HCT116 (cell line): ENCODE results near the gene ENOX1. TPM values are rescaled to one million over a fixed set of nuclear protein-coding genes. Genes with fewer than 3 reads are reported as not detected.

ENCODE experiments used
- ATAC-seq: fragments of 200-7000 bp; cut with Tn5 transposase; 2 replicates; pipeline ENCODE4 v1.9.1; 2020; ENCODE audit warnings: mild to moderate bottlenecking, moderate library complexity
- BruUV-seq: library from RNA; stranded (reverse); fragments of 400-500 nt; replicated peaks from 2 replicates; lab custom pipeline; 2021; lab: Mats Ljungman, UMichigan
- CTCF ChIA-PET: fragments of 300-600 bp; sonication (Branson Sonifier 250); formaldehyde crosslinking; loops from one replicate; lab custom pipeline; 2021; ENCODE audit warnings: antibody characterized with exemption; lab: Charles Lee
- POLR2A ChIA-PET: fragments of 300-600, 350-600 bp; sonication (Branson Sonifier 250); formaldehyde crosslinking; loops from one replicate; lab custom pipeline; 2021; ENCODE audit warnings: antibody characterized with exemption; lab: Charles Lee
- RAD21 ChIA-PET, 2 experiments: fragments of 300-600 bp; sonication (Branson Sonifier 250); formaldehyde crosslinking; loops; one replicate each; lab custom pipeline; 2023; ENCODE audit warnings: low total read pairs in 2 of 2; ENCODE audit not compliant: uncharacterized antibody in 2 of 2, unreplicated experiment in 2 of 2, low non-redundant PET in 1 of 2; lab: Charles Lee
- DNase-seq: peaks from one replicate; pipeline ENCODE4 v3.0.0-alpha.2; 2010; ENCODE audit warnings: low read depth, low spot score
- H2AFZ ChIP-seq: fragments of 200-600 bp; shearing (Covaris generic), sonication (generic); 2 replicates; pipeline ENCODE4 v1.6.1; 2017; ENCODE audit warnings: low read depth, mixed run types, mixed read lengths, antibody characterized with exemption, low read length; ENCODE audit not compliant: poor library complexity, severe bottlenecking
- H3K27ac ChIP-seq: 2 replicates; pipeline ENCODE4 v1.5.1; 2012; ENCODE audit warnings: low read depth, low read length
- H3K27me3 ChIP-seq: fragments of 200-600 bp; sonication (generic); 2 replicates; pipeline ENCODE4 v1.6.1; 2016; ENCODE audit warnings: mixed run types, low read length, mixed read lengths; ENCODE audit not compliant: insufficient read depth
- H3K36me3 ChIP-seq, 2 experiments: fragments of 200-500 bp in 1 of 2; fragments of 200-600 bp in 1 of 2; sonication (Bioruptor generic) in 1 of 2; sonication (generic) in 1 of 2; 2 replicates each; pipeline versions ENCODE4 v1.5.1 to v1.6.1; 2014 to 2016; ENCODE audit warnings: low read length in 2 of 2, inconsistent platforms in 1 of 2, mixed read lengths in 1 of 2, mixed run types in 1 of 2; ENCODE audit not compliant: insufficient read depth in 2 of 2, control insufficient read depth in 1 of 2
- H3K4me1 ChIP-seq, 2 experiments: fragments of 200-600 bp in 1 of 2; sonication (generic) in 1 of 2; 2 replicates each; pipeline versions ENCODE4 v1.5.1 to v1.6.1; 2012 to 2017; ENCODE audit warnings: low read length in 2 of 2, inconsistent platforms in 1 of 2, mild to moderate bottlenecking in 1 of 2, mixed read lengths in 1 of 2, mixed run types in 1 of 2, moderate library complexity in 1 of 2; ENCODE audit not compliant: insufficient read depth in 2 of 2, control insufficient read depth in 1 of 2
- H3K4me2 ChIP-seq: fragments of 200-600 bp; sonication (generic); 2 replicates; pipeline ENCODE4 v1.6.1; 2017; ENCODE audit warnings: mixed run types, low read length, mixed read lengths
- H3K4me3 ChIP-seq, 2 experiments: fragments of 200-600 bp in 1 of 2; sonication (generic) in 1 of 2; replicated peaks in 1 of 2; 2 replicates each; pipeline ENCODE4 v1.5.1; 2011 to 2016; ENCODE audit warnings: low read length in 2 of 2, control low read depth in 1 of 2, low read depth in 1 of 2, mild to moderate bottlenecking in 1 of 2, mixed read lengths in 1 of 2, mixed run types in 1 of 2
- H3K79me2 ChIP-seq: fragments of 200-600 bp; sonication (generic); 2 replicates; pipeline ENCODE4 v1.6.1; 2017; ENCODE audit warnings: mild to moderate bottlenecking, mixed run types, low read length, moderate library complexity, mixed read lengths; ENCODE audit not compliant: insufficient read depth
- H3K9ac ChIP-seq: fragments of 200-600 bp; sonication (generic); 2 replicates; pipeline ENCODE4 v1.6.1; 2016; ENCODE audit warnings: low read length, mixed read lengths
- H3K9me2 ChIP-seq: fragments of 200-600 bp; sonication (generic), shearing (Covaris generic); 2 replicates; pipeline ENCODE4 v1.6.1; 2017; ENCODE audit warnings: mixed run types, mild to moderate bottlenecking, moderate library complexity; ENCODE audit not compliant: insufficient read depth
- H3K9me3 ChIP-seq, 2 experiments: fragments of 200-500 bp in 1 of 2; fragments of 200-600 bp in 1 of 2; sonication (Bioruptor generic) in 1 of 2; sonication (generic) in 1 of 2; 2 replicates each; pipeline ENCODE4 v1.6.1; 2014 to 2017; ENCODE audit warnings: low read length in 2 of 2, mixed read lengths in 2 of 2, inconsistent platforms in 1 of 2, low read depth in 1 of 2, mild to moderate bottlenecking in 1 of 2, mixed run types in 1 of 2, moderate library complexity in 1 of 2; ENCODE audit not compliant: control insufficient read depth in 1 of 2, insufficient read depth in 1 of 2
- H4K20me1 ChIP-seq: fragments of 200-600 bp; sonication (generic), shearing (Covaris generic); 2 replicates; pipeline ENCODE4 v1.6.1; 2017; ENCODE audit warnings: mixed run types, mild to moderate bottlenecking, moderate library complexity; ENCODE audit not compliant: insufficient read depth
- CTCF ChIP-seq, 3 experiments: fragments of 200-600 bp in 1 of 3; sonication (generic) in 1 of 3; IDR thresholded peaks in 2 of 3; conservative IDR thresholded peaks in 1 of 3; 2 replicates each; pipeline ENCODE4 v1.5.1; 2012 to 2017; ENCODE audit warnings: low read depth in 2 of 3, low read length in 2 of 3, antibody characterized with exemption in 1 of 3, borderline replicate concordance in 1 of 3, control low read depth in 1 of 3, mild to moderate bottlenecking in 1 of 3, mixed read lengths in 1 of 3, mixed run types in 1 of 3, moderate library complexity in 1 of 3; ENCODE audit not compliant: insufficient read depth in 1 of 3
- EGR1 ChIP-seq: IDR thresholded peaks from 2 replicates; pipeline ENCODE4 v1.6.1; 2012; ENCODE audit warnings: low read depth
- ELF1 ChIP-seq: IDR thresholded peaks from 2 replicates; pipeline ENCODE4 v1.6.1; 2012; ENCODE audit warnings: low read depth, borderline replicate concordance
- EZH2 ChIP-seq: fragments of 200-600 bp; sonication (generic); IDR thresholded peaks from 2 replicates; pipeline ENCODE4 v1.6.1; 2017; ENCODE audit warnings: antibody characterized with exemption, mixed run types
- EZH2phosphoT487 ChIP-seq: fragments of 200-600 bp; IDR thresholded peaks from 2 replicates; pipeline ENCODE4 v1.6.1; 2018; ENCODE audit warnings: antibody characterized with exemption, borderline replicate concordance
- FOSL1 ChIP-seq: IDR thresholded peaks from 2 replicates; pipeline ENCODE4 v1.6.1; 2012; ENCODE audit warnings: low read depth
- JUND ChIP-seq: IDR thresholded peaks from 2 replicates; pipeline ENCODE4 v1.6.1; 2012
- MAX ChIP-seq: IDR thresholded peaks from 2 replicates; pipeline ENCODE4 v1.6.1; 2012
- POLR2A ChIP-seq: IDR thresholded peaks from 2 replicates; pipeline ENCODE4 v1.7.0; 2011; ENCODE audit warnings: borderline replicate concordance; ENCODE audit not compliant: insufficient read depth, insufficient read length; ENCODE audit errors: extremely low read depth
- POLR2AphosphoS5 ChIP-seq: IDR thresholded peaks from 2 replicates; pipeline ENCODE4 v1.6.1; 2011; ENCODE audit warnings: mild to moderate bottlenecking, low read depth, low read length, moderate library complexity
- RAD21 ChIP-seq: IDR thresholded peaks from 2 replicates; pipeline ENCODE4 v1.6.1; 2012; ENCODE audit warnings: low read depth, mild to moderate bottlenecking
- REST ChIP-seq: IDR thresholded peaks from 2 replicates; pipeline ENCODE4 v1.6.1; 2012; ENCODE audit warnings: low read depth
- SIN3A ChIP-seq: IDR thresholded peaks from 2 replicates; pipeline ENCODE4 v1.6.1; 2012; ENCODE audit warnings: low read depth
- SP1 ChIP-seq: IDR thresholded peaks from 2 replicates; pipeline ENCODE4 v1.6.1; 2012; ENCODE audit warnings: low read depth
- SRF ChIP-seq: IDR thresholded peaks from 2 replicates; pipeline ENCODE4 v1.6.1; 2012; ENCODE audit warnings: low read depth
- TCF7L2 ChIP-seq: IDR thresholded peaks from 2 replicates; pipeline ENCODE4 v1.7.0; 2011; ENCODE audit warnings: borderline replicate concordance, inconsistent platforms; ENCODE audit not compliant: insufficient read depth, insufficient read length; ENCODE audit errors: extremely low read depth
- YY1 ChIP-seq: IDR thresholded peaks from 2 replicates; pipeline ENCODE4 v1.6.1; 2011; ENCODE audit warnings: low read length, low read depth, moderate library complexity, mild to moderate bottlenecking; ENCODE audit not compliant: insufficient replicate concordance; ENCODE audit errors: extremely low read depth
- ZFX ChIP-seq: fragments of 450-650 bp; IDR thresholded peaks from 2 replicates; pipeline ENCODE4 v1.6.1; 2017
- intact Hi-C: fragments of 100-400 bp; cut with micrococcal nuclease; formaldehyde crosslinking; loops from 2 replicates; pipeline ENCODE4 v1.10.0; 2022
- total RNA-seq: library from RNA; stranded (reverse); gene quantifications from one replicate; pipeline ENCODE4 v1.2.1, GENCODE V29; 2021; ENCODE audit not compliant: unreplicated experiment

Gene ENOX1
- total RNA-seq, 1 experiment from 2014 or later: 4.5 TPM

GRCh38 chr13:43268632-43269031, 518.1 kb downstream of the ENOX1 start:
- ChIA-PET CTCF (no interaction called here), RAD21 (no interaction called here), POLR2A (no interaction called here)
- TF ChIP-seq ELF1 (no peak), EZH2 (no peak), POLR2A (no peak)
- H3K9ac ChIP-seq: no peak overlapping the region
- no peak overlapping the region for H3K27ac ChIP-seq
- no peaks in the 10 kb centered on the region for H3K9me2 ChIP-seq
- H3K27me3 ChIP-seq: no peaks in the 10 kb centered on the region
- no peak overlapping the region for H3K4me2 ChIP-seq
- no peaks in the 10 kb centered on the region for H3K79me2 ChIP-seq
- no peaks in the 10 kb centered on the region for H3K9me3 ChIP-seq
- no TSS peak for BruUV-seq
- H3K4me3 ChIP-seq: no peak overlapping the region
- no peaks in the 10 kb centered on the region for H3K36me3 ChIP-seq
- no peak overlapping the region for H2AFZ ChIP-seq
- H4K20me1 ChIP-seq: no peaks in the 10 kb centered on the region
- DNase-seq (no peak), ATAC-seq (no peak)
- intact Hi-C loops: no loop called here
- no peaks in the 10 kb centered on the region for H3K4me1 ChIP-seq

- BruUV-seq: no TSS peak
- no peak for ATAC-seq
- ChIA-PET CTCF (no interaction called here), RAD21 (no interaction called here), POLR2A (no interaction called here)
- Histone ChIP-seq H3K9me3 (no peaks in the 10 kb centered on the region), H2AFZ (no peak overlapping the region), H3K9me2 (no peaks in the 10 kb centered on the region), H4K20me1 (no peaks in the 10 kb centered on the region), H3K36me3 (no peaks in the 10 kb centered on the region), H3K9ac (no peak overlapping the region), H3K79me2 (no peaks in the 10 kb centered on the region), H3K27ac (no peak overlapping the region), H3K4me2 (no peak overlapping the region), H3K4me1 (no peaks in the 10 kb centered on the region), H3K4me3 (no peak overlapping the region), H3K27me3 (no peaks in the 10 kb centered on the region)
- DNase-seq: no peak
- intact Hi-C loops: no loop called here
- TF ChIP-seq POLR2A (no peak), ELF1 (no peak), JUND (no peak), EZH2phosphoT487 (no peak), POLR2AphosphoS5 (no peak), EZH2 (no peak), RAD21 (no peak), SP1 (no peak), SRF (no peak), TCF7L2 (no peak), SIN3A (no peak), MAX (no peak), REST (no peak), EGR1 (no peak), CTCF (IDR thresholded peaks at IDR 0.05 in 2 of 3, conservative IDR thresholded peaks at IDR 0.05 in 1 of 3; ENCODE audit: borderline replicate concordance in 1 of 3, insufficient read depth in 1 of 3, low read depth in 2 of 3, low read length in 2 of 3) (no peak), ZFX (no peak), FOSL1 (no peak), YY1 (no peak)
Measured at GRCh38 chr13:43267916-43268315, 518.9 kb downstream of the ENOX1 start.
